B cell (primary cell): Measurements from ENCODE around the gene ECHDC3. TPM values are rescaled to one million over a fixed set of nuclear protein-coding genes. Genes with fewer than 3 reads are reported as not detected.
A peak's percentile ranks its signal among the peaks of the same experiment; 100 is the strongest.

Experiments
- ATAC-seq: fragments of 200-7000 bp; cut with Tn5 transposase; one replicate; pipeline ENCODE4 v1.10.0; 2021; ENCODE audit warnings: low read depth, mild to moderate bottlenecking, moderate number of reproducible peaks, moderate library complexity
- CTCF ChIA-PET: fragments of 350-600 bp; sonication (Branson Sonifier 250); formaldehyde crosslinking; loops from one replicate; lab custom pipeline; 2021; ENCODE audit warnings: antibody characterized with exemption, inconsistent platforms; lab: Charles Lee
- POLR2A ChIA-PET: fragments of 350-600 bp; sonication (Branson Sonifier 250); formaldehyde crosslinking; loops from one replicate; lab custom pipeline; 2021; ENCODE audit warnings: antibody characterized with exemption; lab: Charles Lee
- DNase-seq: peaks from one replicate; pipeline ENCODE4 v3.0.0; 2013
- H2AFZ ChIP-seq: 2 replicates; pipeline ENCODE4 v1.6.1; 2012; ENCODE audit warnings: mild to moderate bottlenecking, low read depth, low read length; ENCODE audit not compliant: insufficient read depth, poor library complexity, severe bottlenecking
- H3K27ac ChIP-seq, 2 donors: 1 replicate in 1 of 2; 2 replicates in 1 of 2; pipeline ENCODE4 v1.5.1; 2012 to 2013; ENCODE audit warnings: low read length in 2 of 2, mild to moderate bottlenecking in 2 of 2, moderate library complexity in 1 of 2
- H3K27me3 ChIP-seq, 4 experiments: fragments of 200-600 bp in 1 of 4; sonication (generic) in 1 of 4; replicated peaks in 1 of 4; 1 replicate in 2 of 4; 2 replicates in 2 of 4; pipeline versions ENCODE4 v1.6.1 to v1.7.0; 2013 to 2016; ENCODE audit warnings: low read length in 3 of 4, mild to moderate bottlenecking in 2 of 4, mixed read lengths in 1 of 4, moderate library complexity in 1 of 4; ENCODE audit not compliant: insufficient read depth in 4 of 4, control insufficient read depth in 3 of 4; ENCODE audit errors: control extremely low read depth in 1 of 4
- H3K36me3 ChIP-seq, 2 experiments: replicated peaks in 1 of 2; 1 replicate in 1 of 2; 2 replicates in 1 of 2; pipeline versions ENCODE4 v1.6.1 to v1.7.1; 2013; ENCODE audit warnings: low read length in 1 of 2; ENCODE audit not compliant: insufficient read depth in 2 of 2, control insufficient read depth in 1 of 2; ENCODE audit errors: control extremely low read depth in 1 of 2, extremely low read depth in 1 of 2
- H3K4me1 ChIP-seq, 2 donors: fragments of 200-600 bp in 1 of 2; sonication (generic) in 1 of 2; 1 replicate in 1 of 2; 2 replicates in 1 of 2; pipeline versions ENCODE4 v1.5.1 to v1.6.1; 2013 to 2017; ENCODE audit warnings: low read length in 2 of 2; ENCODE audit not compliant: control insufficient read depth in 2 of 2, insufficient read depth in 2 of 2
- H3K4me2 ChIP-seq: replicated peaks from 2 replicates; pipeline ENCODE3; 2012; ENCODE audit warnings: mild to moderate bottlenecking, low read depth, low read length; ENCODE audit not compliant: poor library complexity, severe bottlenecking
- H3K4me3 ChIP-seq, 5 experiments: fragments of 200-600 bp in 1 of 5; sonication (generic) in 1 of 5; 1 replicate in 3 of 5; 2 replicates in 2 of 5; pipeline versions ENCODE4 v1.5.1 to v1.7.0; 2011 to 2016; ENCODE audit warnings: low read length in 4 of 5, mild to moderate bottlenecking in 4 of 5, low read depth in 2 of 5, control low read depth in 1 of 5, moderate library complexity in 1 of 5; ENCODE audit not compliant: insufficient read depth in 1 of 5; ENCODE audit errors: control extremely low read depth in 1 of 5, extremely low read depth in 1 of 5
- H3K79me2 ChIP-seq: fragments of 200-600 bp; sonication (generic); one replicate; pipeline ENCODE4 v1.6.0; 2016; ENCODE audit warnings: low read length; ENCODE audit not compliant: control insufficient read depth, insufficient read depth
- H3K9ac ChIP-seq: fragments of 200-600 bp; sonication (generic); 2 replicates; pipeline ENCODE4 v1.6.1; 2017; ENCODE audit warnings: mild to moderate bottlenecking, low read length, moderate library complexity
- H3K9me3 ChIP-seq, 3 donors: one replicate each; pipeline versions ENCODE4 v1.6.1 to v1.7.1; 2013; ENCODE audit warnings: low read length in 2 of 3; ENCODE audit not compliant: control insufficient read depth in 2 of 3, insufficient read depth in 1 of 3; ENCODE audit errors: control extremely low read depth in 1 of 3
- H4K20me1 ChIP-seq: 2 replicates; pipeline ENCODE4 v1.6.0; 2012; ENCODE audit warnings: mild to moderate bottlenecking, low read length; ENCODE audit not compliant: insufficient read depth, control insufficient read depth, poor library complexity, severe bottlenecking
- H3K27ac Mint-ChIP-seq: one replicate; pipeline ENCODE4 v1.8.0; 2021; ENCODE audit warnings: mixed read lengths
- H3K27me3 Mint-ChIP-seq: one replicate; pipeline ENCODE4 v1.8.0; 2021; ENCODE audit warnings: mixed read lengths
- H3K4me1 Mint-ChIP-seq: one replicate; pipeline ENCODE4 v1.8.0; 2021; ENCODE audit warnings: mixed read lengths
- H3K4me3 Mint-ChIP-seq: one replicate; pipeline ENCODE4 v1.8.0; 2021; ENCODE audit warnings: mixed read lengths
- H3K9me3 Mint-ChIP-seq: one replicate; pipeline ENCODE4 v1.8.0; 2022; ENCODE audit warnings: mixed read lengths; ENCODE audit not compliant: insufficient read depth
- EZH2 ChIP-seq: IDR thresholded peaks from 2 replicates; pipeline ENCODE4 v1.6.1; 2012; ENCODE audit warnings: borderline replicate concordance, low read depth, mild to moderate bottlenecking, moderate library complexity, low read length; ENCODE audit not compliant: insufficient read depth, poor library complexity, severe bottlenecking
- WGBS: methylation state at CpG from one replicate; pipeline ENCODE4 v1.1.5; 2013; ENCODE audit warnings: missing lambda C conversion rate; ENCODE audit not compliant: insufficient coverage; 5-methylcytosine and 5-hydroxymethylcytosine counted together
- intact Hi-C: fragments of 100-400 bp; cut with micrococcal nuclease; formaldehyde crosslinking; loops from one replicate; pipeline ENCODE4 v1.10.0; 2022
- polyA plus RNA-seq: library from polyadenylated mRNA; depleted of rRNA; stranded (reverse); fragments of >200 nt; gene quantifications from 2 replicates; pipeline ENCODE4 v1.2.3, GENCODE V29; 2012
- total RNA-seq, 2 donors: library from RNA; stranded (reverse); fragments of 120-200 nt in 1 of 2; gene quantifications; 1 replicate in 1 of 2; 2 replicates in 1 of 2; pipeline versions ENCODE4 v1.2.3 to v1.2.4, GENCODE V29; 2013 to 2022
- TF ChIP-seq, protein P1 (sequence below): fragments of 200-600 bp; IDR thresholded peaks from one replicate; pipeline ENCODE4 v1.8.0; 2022; ENCODE audit warnings: antibody characterized with exemption, mild to moderate bottlenecking

Gene ECHDC3
- total and polyA plus RNA-seq, 2 donors (not counting 1 experiment from before 2014, with no cell fraction given): 3.9 to 9.6 TPM

DNA sequence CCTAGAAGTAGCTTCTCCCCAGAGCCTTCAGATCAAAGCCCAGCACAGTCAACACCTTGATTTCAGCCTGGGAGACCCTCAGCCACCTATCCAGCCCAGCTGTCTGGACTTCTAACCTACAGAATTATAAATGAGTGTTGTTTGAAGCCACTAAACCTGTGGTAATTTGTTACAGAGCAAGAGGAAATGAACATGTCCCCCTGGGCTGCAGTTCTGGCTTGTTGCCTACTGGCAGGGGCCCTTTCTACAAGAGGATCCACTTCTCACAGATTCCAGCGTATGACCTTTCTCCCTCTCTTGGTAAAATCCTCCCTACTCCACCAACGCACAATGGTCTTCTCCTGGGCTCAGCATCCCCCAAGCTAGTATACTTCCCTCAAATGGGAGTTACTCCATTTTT is 46.4 kb upstream of the ECHDC3 start:
- Mint-ChIP-seq H3K27ac (peak overlapping the region; percentile 44), H3K4me1 (peaks cover 56% of the 10 kb centered on the region), H3K4me3 (no peak overlapping the region), H3K27me3 (no peaks in the 10 kb centered on the region), H3K9me3 (no peaks in the 10 kb centered on the region)
- Histone ChIP-seq H3K9me3 (peaks cover 0 to 4% (median 0%) of the 10 kb centered on the region in 3 donors), H2AFZ (peak overlapping the region; percentile 66), H3K9ac (no peak overlapping the region), H3K4me2 (no peak overlapping the region), H3K27ac (no peak overlapping the region), H3K4me1 (peaks cover 36 to 53% of the 10 kb centered on the region in 2 donors), H3K4me3 (no peak overlapping the region), H3K27me3 (no peaks in the 10 kb centered on the region), H4K20me1 (no peaks in the 10 kb centered on the region), H3K79me2 (no peaks in the 10 kb centered on the region), H3K36me3 (no peaks in the 10 kb centered on the region)
- ChIA-PET POLR2A (interaction anchor here (1.5 kb wide), 1 partner anchor 11 kb away, joined by 5 read pairs; no protein-coding TSS in a partner anchor), CTCF (interaction anchor here (0.9 to 1.7 kb wide), 2 partner anchors 10 to 13 kb away, joined by 3 to 5 read pairs; no protein-coding TSS in a partner anchor)
- DNase-seq (no peak), ATAC-seq (no peak)
- 54% methylated on average over 2 of the region's 2 CpGs for WGBS
- intact Hi-C loops: loop anchor here (5.0 kb wide), 1 partner anchor 33 kb away; no protein-coding TSS in a partner anchor
- TF ChIP-seq, protein P1, sequence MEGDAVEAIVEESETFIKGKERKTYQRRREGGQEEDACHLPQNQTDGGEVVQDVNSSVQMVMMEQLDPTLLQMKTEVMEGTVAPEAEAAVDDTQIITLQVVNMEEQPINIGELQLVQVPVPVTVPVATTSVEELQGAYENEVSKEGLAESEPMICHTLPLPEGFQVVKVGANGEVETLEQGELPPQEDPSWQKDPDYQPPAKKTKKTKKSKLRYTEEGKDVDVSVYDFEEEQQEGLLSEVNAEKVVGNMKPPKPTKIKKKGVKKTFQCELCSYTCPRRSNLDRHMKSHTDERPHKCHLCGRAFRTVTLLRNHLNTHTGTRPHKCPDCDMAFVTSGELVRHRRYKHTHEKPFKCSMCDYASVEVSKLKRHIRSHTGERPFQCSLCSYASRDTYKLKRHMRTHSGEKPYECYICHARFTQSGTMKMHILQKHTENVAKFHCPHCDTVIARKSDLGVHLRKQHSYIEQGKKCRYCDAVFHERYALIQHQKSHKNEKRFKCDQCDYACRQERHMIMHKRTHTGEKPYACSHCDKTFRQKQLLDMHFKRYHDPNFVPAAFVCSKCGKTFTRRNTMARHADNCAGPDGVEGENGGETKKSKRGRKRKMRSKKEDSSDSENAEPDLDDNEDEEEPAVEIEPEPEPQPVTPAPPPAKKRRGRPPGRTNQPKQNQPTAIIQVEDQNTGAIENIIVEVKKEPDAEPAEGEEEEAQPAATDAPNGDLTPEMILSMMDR: no peak
- TF ChIP-seq EZH2: no peak
